ENCODE data around the gene PTGR2.
"Not testable (repeated sequence)": the region's sequence is repeated elsewhere in the genome, so short reads cannot be mapped to it uniquely, and the experiment has no call there.

PTGR2 gene

GRCh38 chr14:73833530-73834260 lies 17.9 kb upstream of the PTGR2 start:
- DNase-seq = no peak

GRCh38 chr14:73834261-73834625 lies 17.4 kb upstream of the PTGR2 start:
- DNase-seq = no peak

- not testable (repeated sequence) for DNase-seq
Measured at GRCh38 chr14:73838293-73839034, 13.2 kb upstream of the PTGR2 start.

- no peak for DNase-seq
Measured at GRCh38 chr14:73842201-73842600, 9.4 kb upstream of the PTGR2 start.

GRCh38 chr14:73842851-73843250 lies 8.8 kb upstream of the PTGR2 start:
- no peak for DNase-seq

- no peak for DNase-seq
Measured at GRCh38 chr14:73843296-73843695, 8.3 kb upstream of the PTGR2 start.

GRCh38 chr14:73846947-73847346 lies 4.7 kb upstream of the PTGR2 start:
- no peak for DNase-seq

- no peak for DNase-seq
Measured at GRCh38 chr14:73851000-73851399, 631 bp upstream of the PTGR2 start.

GRCh38 chr14:73859145-73859544 lies 7.5 kb downstream of the PTGR2 start:
- no peak for DNase-seq

GRCh38 chr14:73861073-73861472 lies 9.4 kb downstream of the PTGR2 start:
- no peak for DNase-seq

- no peak for DNase-seq
Measured at GRCh38 chr14:73862480-73862879, 10.8 kb downstream of the PTGR2 start.

GRCh38 chr14:73863209-73863608 lies 11.6 kb downstream of the PTGR2 start:
- DNase-seq = no peak

- DNase-seq = no peak
Measured at GRCh38 chr14:73865534-73866113, 14.0 kb downstream of the PTGR2 start.

GRCh38 chr14:73869754-73870153 lies 18.1 kb downstream of the PTGR2 start:
- not testable (repeated sequence) for DNase-seq

- no peak for DNase-seq
Measured at GRCh38 chr14:73870525-73871235, 19.0 kb downstream of the PTGR2 start.

GRCh38 chr14:73873660-73874059 lies 22.0 kb downstream of the PTGR2 start:
- no peak for DNase-seq

- DNase-seq = no peak
Measured at GRCh38 chr14:73877790-73878189, 26.2 kb downstream of the PTGR2 start.

GRCh38 chr14:73878436-73878835 lies 26.8 kb downstream of the PTGR2 start:
- no peak for DNase-seq

- DNase-seq = no peak
Measured at GRCh38 chr14:73879027-73879426, 27.4 kb downstream of the PTGR2 start.

GRCh38 chr14:73884438-73885190 lies 33.0 kb downstream of the PTGR2 start:
- DNase-seq = no peak

GRCh38 chr14:73886449-73887317 lies 35.1 kb downstream of the PTGR2 start, which contains the start of gene ZNF410:
Gene ZNF410 (plus strand): TSS chr14:73886859. CDS start chr14:73892176, 5,317 bp downstream.
- DNase-seq = peak; percentile 90

- DNase-seq = no peak
Measured at GRCh38 chr14:73887318-73887616, 35.6 kb downstream of the PTGR2 start.

Measured in NCI-H1694 treated with DMSO at 0.1 percent for 48 hours (cell line).